Astrocyte (in vitro differentiated cells and primary cell): ENCODE data around the gene SEMA4D.

Experiments
- CTCF ChIP-seq: IDR thresholded peaks from 2 replicates; pipeline ENCODE4 v1.5.1; 2011; ENCODE audit warnings: low read depth, mild to moderate bottlenecking, inconsistent platforms, low read length, moderate library complexity; ENCODE audit not compliant: insufficient read depth
- EZH2 ChIP-seq: IDR thresholded peaks from 2 replicates; pipeline ENCODE4 v1.6.1; 2012; ENCODE audit warnings: mild to moderate bottlenecking, low read length, inconsistent platforms; ENCODE audit not compliant: insufficient read depth

- TF ChIP-seq CTCF (no peak), EZH2 (no peak)
Measured at GRCh38 chr9:89435071-89435823, 62.7 kb downstream of the SEMA4D start.
